SW 1271 (cell line): ENCODE measurements around the gene SLC66A1.

ENCODE experiments used
- DNase-seq, 2 experiments: peaks; one replicate each; lab custom pipeline; 2025; lab: John Stamatoyannopoulos, UW

SLC66A1 gene

GRCh38 chr1:19342894-19343616 is 30.9 kb downstream of the SLC66A1 start:
- DNase-seq, result no peak

DNA sequence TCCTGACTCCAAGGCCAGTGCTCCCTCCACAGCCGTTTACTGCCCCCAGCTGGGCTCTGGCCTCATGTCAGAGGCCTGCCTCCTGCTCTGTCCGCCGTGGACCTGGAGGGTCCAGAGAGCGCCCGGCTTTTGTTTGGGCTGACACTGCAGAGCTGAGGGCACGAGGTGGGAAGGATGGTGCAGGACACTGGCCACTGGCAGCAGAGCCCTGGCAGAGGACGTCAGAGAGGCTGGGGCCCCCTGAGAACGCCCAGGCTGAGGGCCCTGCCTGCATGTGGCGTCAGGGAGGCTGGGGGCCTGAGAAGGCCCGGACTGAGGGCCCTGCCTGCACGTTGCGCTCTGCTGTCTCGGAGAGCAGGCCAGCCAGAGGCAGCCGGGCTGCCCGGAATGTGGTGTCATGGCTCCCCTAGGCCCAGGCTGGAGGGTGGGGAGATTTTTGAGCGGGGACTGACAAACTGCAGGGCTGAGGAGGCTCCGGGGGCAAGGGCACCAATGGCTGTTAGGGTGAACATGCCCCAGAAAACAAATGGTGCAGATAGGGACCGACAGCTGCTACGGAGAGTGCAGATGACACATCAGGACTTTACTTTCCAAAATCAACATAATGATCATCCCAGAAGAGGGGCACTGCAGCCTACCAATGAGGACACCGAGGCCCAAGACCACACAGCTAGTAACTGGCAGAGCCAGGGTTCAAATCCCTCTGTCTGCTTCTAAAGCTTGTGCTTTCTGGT is 31.7 kb downstream of the SLC66A1 start:
- DNase-seq, result no peak

DNA sequence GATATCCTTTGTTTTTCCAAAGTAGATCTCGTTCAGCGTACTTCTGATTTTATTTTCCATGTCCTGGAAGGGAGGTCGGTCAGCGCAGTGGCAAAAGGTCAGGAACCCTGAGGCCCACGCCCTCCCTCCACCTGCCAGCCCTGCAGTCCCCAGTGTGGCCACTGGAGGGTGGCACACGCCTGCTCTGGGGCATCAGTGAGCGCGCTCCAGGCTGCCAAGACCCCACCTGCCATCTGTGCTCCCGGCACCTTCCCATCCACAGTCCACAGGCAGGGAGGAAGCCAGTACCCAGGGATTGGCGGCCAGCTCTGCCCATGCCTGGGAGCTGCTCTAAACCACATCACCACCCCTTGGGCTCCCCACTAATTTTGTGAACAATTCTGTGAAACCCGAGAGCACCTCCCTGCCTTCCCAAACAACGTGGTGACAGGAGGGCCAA is 32.3 kb downstream of the SLC66A1 start:
- no peak for DNase-seq

GRCh38 chr1:19344831-19345230 is 32.7 kb downstream of the SLC66A1 start:
- no peak for DNase-seq

GRCh38 chr1:19345391-19345790 is 33.3 kb downstream of the SLC66A1 start:
- no peak for DNase-seq

DNA sequence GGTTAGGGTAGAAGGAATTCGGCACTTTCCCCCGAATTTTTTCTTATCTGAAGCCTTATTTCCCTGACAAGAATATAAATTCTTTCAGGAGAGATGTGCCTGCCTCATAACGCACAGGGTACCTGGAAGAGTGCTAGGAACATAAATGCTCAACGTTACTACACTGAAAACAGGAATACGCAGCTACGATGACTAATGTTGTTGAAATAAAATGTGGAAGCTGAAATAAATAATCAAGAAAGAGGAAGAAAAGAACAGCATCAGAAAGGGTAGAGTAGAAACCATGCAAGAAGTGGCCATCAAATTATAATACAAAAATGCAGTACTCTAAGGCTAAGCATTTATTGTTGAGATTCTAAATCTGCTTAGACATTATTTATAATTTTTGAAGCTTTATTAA is 33.9 kb downstream of the SLC66A1 start:
- DNase-seq, result no peak

GRCh38 chr1:19347533-19348172 is 35.5 kb downstream of the SLC66A1 start:
- DNase-seq, result no peak

- no peak for DNase-seq
Measured at GRCh38 chr1:19348441-19349198, 36.5 kb downstream of the SLC66A1 start.

- no peak for DNase-seq
Measured at GRCh38 chr1:19349999-19350398, 37.9 kb downstream of the SLC66A1 start.

DNA sequence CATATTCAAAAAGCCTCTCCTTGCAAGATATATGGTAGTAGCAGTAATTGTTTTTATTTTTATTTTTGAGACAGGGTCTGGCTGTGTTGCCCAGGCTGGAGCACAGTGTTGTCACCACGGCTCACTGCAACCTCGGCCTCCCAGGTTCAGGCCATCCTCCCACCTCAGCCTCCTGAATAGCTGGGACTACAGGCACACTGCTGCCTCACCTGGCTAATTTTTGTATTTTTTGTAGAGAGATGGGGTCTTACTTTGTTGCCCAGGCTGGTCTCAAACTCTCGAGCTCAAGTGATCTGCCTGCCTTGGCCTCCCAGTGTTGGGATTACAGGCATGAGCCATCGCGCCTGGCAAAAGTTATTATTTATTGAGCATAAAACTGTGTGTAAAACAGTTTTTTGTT is 38.4 kb downstream of the SLC66A1 start:
- DNase-seq, result no peak

GRCh38 chr1:19351873-19352272 is 39.7 kb downstream of the SLC66A1 start:
- DNase-seq, result no peak

- DNase-seq, result no peak
Measured at GRCh38 chr1:19352839-19353238, 40.7 kb downstream of the SLC66A1 start.

- no peak for DNase-seq
Measured at GRCh38 chr1:19353596-19353995, 41.5 kb downstream of the SLC66A1 start.

DNA sequence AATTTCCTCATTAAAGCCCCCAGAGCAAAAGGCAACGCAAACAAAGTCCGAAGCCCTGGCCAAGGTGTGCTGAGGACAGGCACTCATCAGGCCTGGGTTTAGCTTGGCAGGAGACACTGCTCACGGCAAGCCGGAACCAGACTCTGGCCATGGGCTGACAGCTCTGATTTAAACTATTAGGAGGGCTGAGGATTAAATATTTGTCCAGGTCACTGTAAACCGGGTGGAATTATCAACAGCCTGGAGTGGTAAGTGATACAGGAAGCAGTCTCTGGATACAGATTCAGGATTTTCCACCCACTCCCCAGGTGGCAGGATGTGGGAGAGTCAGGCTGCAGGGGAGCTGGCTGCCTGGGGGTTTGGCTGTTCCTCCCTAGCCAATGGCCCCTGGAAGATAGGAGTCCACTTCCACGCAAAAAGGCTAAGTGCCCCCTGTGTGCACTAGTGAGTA is 42.4 kb downstream of the SLC66A1 start:
- no peak for DNase-seq

DNA sequence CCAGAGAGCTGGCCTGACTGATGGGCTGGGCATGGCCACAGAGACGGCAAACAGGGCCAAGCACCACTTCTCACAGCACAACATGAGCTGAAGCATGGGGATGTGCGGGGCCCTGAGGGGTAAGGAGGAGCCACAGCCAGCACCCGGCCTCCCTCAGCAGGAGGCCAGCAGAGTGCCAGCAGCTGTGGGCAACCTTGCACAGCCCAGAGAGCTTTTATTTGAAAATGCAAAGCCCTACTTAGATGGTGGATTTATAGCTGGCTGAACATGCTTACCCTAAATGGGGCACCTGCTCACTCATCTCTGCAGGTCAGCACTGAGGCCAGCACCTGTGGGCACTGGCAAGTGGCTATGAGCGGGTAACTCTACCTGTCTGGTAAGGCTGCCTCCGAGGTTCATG is 44.1 kb downstream of the SLC66A1 start:
- no peak for DNase-seq

DNA sequence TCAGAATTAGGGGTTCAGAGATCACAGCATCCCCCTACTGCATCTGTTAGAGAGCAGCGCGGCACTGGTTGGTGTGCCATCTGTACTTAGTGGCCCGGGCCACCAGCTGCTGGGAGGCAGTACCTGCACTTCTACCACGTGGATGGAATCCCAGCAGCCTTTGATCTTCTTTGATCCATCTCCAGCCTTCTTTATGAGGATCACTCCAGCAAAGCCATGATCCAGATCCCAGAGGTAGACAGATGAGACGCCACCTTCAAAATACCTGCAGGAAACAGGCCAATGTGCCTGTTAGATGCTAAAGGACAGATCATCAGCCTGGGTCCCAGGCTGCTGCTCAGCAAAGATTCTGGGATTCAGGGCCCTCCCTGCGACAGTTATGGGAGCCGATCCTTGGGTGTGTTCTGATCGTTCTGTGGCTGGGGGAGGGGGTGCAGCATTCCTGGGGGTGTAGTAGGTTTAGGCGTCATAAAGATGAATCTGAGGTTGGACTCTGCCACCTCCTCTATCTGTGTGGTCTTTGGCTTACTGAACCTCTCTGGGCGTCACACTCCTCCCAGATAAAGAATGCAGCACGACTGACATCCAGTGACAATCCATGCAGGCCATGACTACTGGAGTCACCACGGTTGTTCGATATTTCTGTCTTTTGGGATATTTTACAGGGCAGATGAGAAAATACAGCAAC is 45.3 kb downstream of the SLC66A1 start:
- DNase-seq, result no peak

DNA sequence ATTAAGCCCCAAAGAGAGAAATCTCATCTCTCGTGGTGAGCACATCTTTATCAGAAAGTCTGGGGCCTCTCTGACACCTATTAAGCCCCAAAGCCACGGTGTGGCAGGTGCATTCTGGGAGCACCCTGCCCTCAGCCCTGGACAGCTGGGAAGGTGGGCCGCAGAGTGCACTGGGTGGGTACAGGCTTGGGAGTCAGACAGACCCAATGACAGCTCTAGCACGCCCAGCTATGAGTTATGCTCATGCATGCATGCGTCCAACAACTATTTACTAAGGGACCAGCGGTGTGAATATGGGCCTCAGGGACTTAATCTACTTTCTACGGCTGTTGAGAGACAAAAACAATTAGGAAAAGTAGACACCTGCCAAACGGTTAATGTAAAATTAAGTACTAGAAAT is 46.6 kb downstream of the SLC66A1 start:
- DNase-seq, result no peak

DNA sequence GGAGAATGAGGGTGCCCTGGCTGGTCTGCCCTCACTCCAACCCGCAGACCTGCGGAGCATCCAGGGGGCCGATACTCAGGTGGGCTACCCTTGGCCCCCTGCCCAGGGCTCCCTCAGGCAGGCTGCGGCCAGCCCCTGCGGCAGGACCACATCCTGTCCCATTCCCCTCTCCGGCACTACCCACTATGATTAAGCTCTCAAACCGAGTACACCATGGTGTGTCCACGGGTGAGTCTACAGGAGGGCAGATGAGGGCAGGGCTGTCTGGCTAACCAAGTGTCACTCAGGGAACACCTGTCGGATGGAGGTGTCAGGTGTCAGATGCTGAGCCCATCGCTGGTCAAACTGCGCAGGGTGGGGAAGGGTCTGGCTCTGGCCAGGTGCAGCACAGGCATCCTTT is 47.2 kb downstream of the SLC66A1 start:
- no peak for DNase-seq

DNA sequence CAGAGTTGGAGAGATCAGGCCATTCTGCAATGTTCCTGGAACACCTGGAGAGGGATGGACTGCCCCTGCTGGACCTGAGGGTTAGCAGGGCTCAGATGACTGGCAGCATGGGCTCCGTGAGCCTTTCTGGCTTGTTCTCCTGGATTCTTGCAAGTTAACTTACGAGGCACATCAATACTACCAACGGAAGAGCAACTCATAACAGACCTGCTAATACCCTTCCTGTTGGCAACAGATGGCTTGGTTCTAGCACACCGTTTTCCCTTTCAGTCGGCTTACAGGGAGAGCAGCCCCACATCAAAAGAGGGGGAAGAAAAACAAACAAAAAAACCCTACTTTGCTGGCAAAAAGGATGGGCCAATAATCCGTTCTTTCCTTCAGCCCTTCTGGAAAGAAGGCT is 47.9 kb downstream of the SLC66A1 start:
- DNase-seq, result peak in 1 of 2 experiments; percentile 28

DNA sequence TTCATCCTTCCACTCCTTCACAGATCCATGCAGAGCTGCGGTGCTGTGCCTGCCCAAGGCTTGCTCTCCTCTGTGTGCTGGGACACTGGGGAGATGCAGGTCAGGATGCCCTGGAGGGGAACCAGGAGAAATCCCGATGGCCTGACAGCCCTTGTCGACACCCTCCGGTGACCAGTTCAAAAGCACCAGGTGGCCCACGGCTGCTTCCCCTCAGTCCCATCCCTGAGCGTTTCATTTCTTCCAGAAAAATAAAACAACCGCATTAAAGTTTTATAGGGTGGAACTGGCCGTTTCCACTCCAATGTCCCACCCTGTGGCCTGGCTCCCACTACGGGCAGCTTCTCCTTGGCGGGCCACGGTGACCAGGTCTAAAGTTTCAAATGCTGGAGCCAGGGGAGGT is 48.3 kb downstream of the SLC66A1 start:
- no peak for DNase-seq

GRCh38 chr1:19360843-19361610 is 48.9 kb downstream of the SLC66A1 start:
- no peak for DNase-seq
